Tibial artery (tissue), 4 donors: ENCODE results near the gene NBPF4.
A peak's percentile ranks its signal among the peaks of the same experiment; 100 is the strongest.

Experiments used
- DNase-seq, 2 donors: peaks; one replicate each; pipeline ENCODE4 v3.0.0-alpha.2; 2019
- H3K27ac ChIP-seq, 2 donors: fragments of 200-600 bp; sonication (generic) in 1 of 2; 1 replicate in 1 of 2; 2 replicates in 1 of 2; pipeline ENCODE4 v1.5.1; 2018 to 2019; ENCODE audit warnings: mild to moderate bottlenecking in 1 of 2
- H3K27me3 ChIP-seq, 2 donors: fragments of 200-600 bp; sonication (generic) in 1 of 2; one replicate each; pipeline versions ENCODE4 v1.5.1 to v1.6.0; 2016 to 2019
- H3K36me3 ChIP-seq, 3 donors: fragments of 200-600 bp; sonication (generic) in 2 of 3; one replicate each; pipeline ENCODE4 v1.5.1; 2016 to 2019; ENCODE audit warnings: mild to moderate bottlenecking in 2 of 3
- H3K4me1 ChIP-seq, 4 donors: fragments of 200-600 bp; sonication (generic) in 2 of 4; 1 replicate in 3 of 4; 2 replicates in 1 of 4; pipeline ENCODE4 v1.5.1; 2016 to 2019
- H3K4me3 ChIP-seq, 2 donors: fragments of 200-600 bp; sonication (generic) in 1 of 2; 1 replicate in 1 of 2; 2 replicates in 1 of 2; pipeline ENCODE4 v1.5.1; 2018 to 2019; ENCODE audit warnings: mild to moderate bottlenecking in 2 of 2
- H3K9me3 ChIP-seq, 3 donors: fragments of 200-600 bp; sonication (generic) in 1 of 3; one replicate each; pipeline ENCODE4 v1.5.1; 2016 to 2019
- CTCF ChIP-seq, 2 experiments: fragments of 200-600 bp in 1 of 2; fragments of 450-650 bp in 1 of 2; IDR thresholded peaks; one replicate each; pipeline ENCODE4 v1.5.1; 2017 to 2019; ENCODE audit warnings: antibody characterized with exemption in 2 of 2, mild to moderate bottlenecking in 1 of 2, moderate library complexity in 1 of 2
- intact Hi-C: fragments of 100-400 bp; cut with DNase I; formaldehyde crosslinking; loops from one replicate; pipeline ENCODE4 v1.15.0; 2023; ENCODE audit warnings: low total_unique reads

The NBPF4 gene

GRCh38 chr1:108199201-108199691 is 44.6 kb downstream of the NBPF4 start:
- peaks cover 0 to 36% (median 15%) of the 10 kb centered on the region in 4 donors for H3K4me1 ChIP-seq
- H3K27ac ChIP-seq = peak overlapping the region; percentile 94 to 95
- no peaks in the 10 kb centered on the region for H3K27me3 ChIP-seq
- H3K4me3 ChIP-seq = peak overlapping the region; percentile 84 to 88
- H3K36me3 ChIP-seq = peaks cover 0 to 8% (median 4%) of the 10 kb centered on the region in 3 donors
- intact Hi-C loops = no loop called here
- no peak for DNase-seq
- H3K9me3 ChIP-seq = no peaks in the 10 kb centered on the region
- no peak for TF ChIP-seq CTCF (IDR thresholded peaks at IDR 0.05)

GRCh38 chr1:108194051-108194450 is 49.8 kb downstream of the NBPF4 start:
- intact Hi-C loops = no loop called here

GRCh38 chr1:108193333-108193732 is 50.5 kb downstream of the NBPF4 start:
- peaks cover 0 to 3% (median 0%) of the 10 kb centered on the region in 3 donors for H3K9me3 ChIP-seq
- TF ChIP-seq CTCF (IDR thresholded peaks at IDR 0.05) = no peak
- H3K27me3 ChIP-seq = no peaks in the 10 kb centered on the region
- H3K4me1 ChIP-seq = peaks cover 0 to 48% (median 8%) of the 10 kb centered on the region in 4 donors
- no peak for DNase-seq
- peaks cover 0 to 16% (median 12%) of the 10 kb centered on the region in 3 donors for H3K36me3 ChIP-seq
- intact Hi-C loops = no loop called here
- H3K4me3 ChIP-seq = no peak overlapping the region
- no peak overlapping the region for H3K27ac ChIP-seq

More at GRCh38 chr1:108194051-108194450, 49.8 kb downstream of the NBPF4 start:
- Histone ChIP-seq H3K36me3 (peaks cover 0 to 16% (median 12%) of the 10 kb centered on the region in 3 donors), H3K27ac (peak overlapping the region in 1 of 2 donors; percentile 2), H3K9me3 (peaks cover 0 to 3% (median 0%) of the 10 kb centered on the region in 3 donors), H3K4me3 (no peak overlapping the region), H3K4me1 (peaks cover 0 to 54% (median 8%) of the 10 kb centered on the region in 4 donors), H3K27me3 (no peaks in the 10 kb centered on the region)
- TF ChIP-seq CTCF (IDR thresholded peaks at IDR 0.05) = no peak
- DNase-seq = no peak

GRCh38 chr1:108192581-108192980 is 51.3 kb downstream of the NBPF4 start:
- intact Hi-C loops = no loop called here
- Histone ChIP-seq H3K9me3 (peaks cover 0 to 3% (median 0%) of the 10 kb centered on the region in 3 donors), H3K27me3 (no peaks in the 10 kb centered on the region), H3K36me3 (peaks cover 0 to 13% (median 12%) of the 10 kb centered on the region in 3 donors), H3K27ac (no peak overlapping the region), H3K4me1 (peaks cover 0 to 40% (median 5%) of the 10 kb centered on the region in 4 donors), H3K4me3 (no peak overlapping the region)
- no peak for DNase-seq
- TF ChIP-seq CTCF (IDR thresholded peaks at IDR 0.05) = no peak

- Histone ChIP-seq H3K27me3 (no peaks in the 10 kb centered on the region), H3K27ac (peak overlapping the region in 1 of 2 donors; percentile 42), H3K4me1 (peaks cover 0 to 35% (median 3%) of the 10 kb centered on the region in 4 donors), H3K36me3 (peaks cover 0 to 13% (median 12%) of the 10 kb centered on the region in 3 donors), H3K9me3 (peaks cover 0 to 3% (median 0%) of the 10 kb centered on the region in 3 donors), H3K4me3 (no peak overlapping the region)
- DNase-seq = no peak
- intact Hi-C loops = no loop called here
- no peak for TF ChIP-seq CTCF (IDR thresholded peaks at IDR 0.05)
Observed at GRCh38 chr1:108190686-108191416, 53.0 kb downstream of the NBPF4 start.
